GM21360 (cell line): ENCODE results near the gene EFCAB9.

ENCODE experiments used
- ATAC-seq: cut with Tn5 transposase; IDR thresholded peaks from one replicate; pipeline ENCODE4 v1.9.1; 2021; ENCODE audit warnings: mild to moderate bottlenecking, moderate library complexity; ENCODE audit not compliant: unreplicated experiment

EFCAB9 gene

GRCh38 chr5:172235827-172236736, 42.1 kb downstream of the EFCAB9 start:
- ATAC-seq: no peak

DNA sequence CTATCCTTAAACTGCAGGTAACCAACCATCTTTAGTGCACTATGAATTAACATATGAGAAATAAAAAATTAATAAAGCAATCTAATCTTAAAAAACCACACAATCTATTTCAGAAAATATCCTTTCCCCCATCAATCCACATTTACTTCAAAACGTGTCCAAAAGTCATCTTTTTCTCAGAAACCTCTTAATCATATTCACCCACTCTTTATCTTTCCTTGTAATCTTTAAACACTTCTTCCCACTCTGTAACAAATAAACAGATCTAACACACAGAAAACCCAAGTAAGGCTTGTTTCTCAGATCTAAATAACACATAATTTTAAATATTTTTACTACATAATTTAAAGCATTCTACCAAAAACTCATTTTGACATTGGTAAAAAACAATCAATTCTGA, 44.4 kb downstream of the EFCAB9 start:
- no peak for ATAC-seq

GRCh38 chr5:172243302-172243701, 49.3 kb downstream of the EFCAB9 start:
- ATAC-seq: no peak

- no peak for ATAC-seq
Measured at GRCh38 chr5:172245046-172245445, 51.1 kb downstream of the EFCAB9 start.

- no peak for ATAC-seq
Measured at GRCh38 chr5:172245703-172246125, 51.7 kb downstream of the EFCAB9 start.

DNA sequence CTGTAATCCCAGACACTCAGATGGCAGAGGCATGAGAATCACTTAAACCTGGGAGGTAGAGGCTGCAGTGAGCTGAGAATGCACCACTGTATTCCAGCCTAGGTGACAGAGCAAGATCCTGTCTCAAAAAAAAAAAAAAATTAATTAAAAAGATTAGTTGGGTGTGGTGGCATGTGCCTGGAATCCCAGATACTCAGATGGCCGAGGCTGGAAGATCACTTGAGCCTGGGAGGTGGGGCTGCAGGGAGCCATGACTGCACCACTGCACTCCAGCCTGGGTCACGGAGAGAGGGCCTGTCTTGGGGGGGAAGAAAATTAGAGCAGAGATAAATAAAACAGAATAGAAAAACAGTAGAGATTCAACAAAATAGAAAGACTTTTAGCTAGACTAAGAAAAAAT, 54.7 kb downstream of the EFCAB9 start:
- no peak for ATAC-seq

GRCh38 chr5:172251419-172251818, 57.4 kb downstream of the EFCAB9 start:
- no peak for ATAC-seq

DNA sequence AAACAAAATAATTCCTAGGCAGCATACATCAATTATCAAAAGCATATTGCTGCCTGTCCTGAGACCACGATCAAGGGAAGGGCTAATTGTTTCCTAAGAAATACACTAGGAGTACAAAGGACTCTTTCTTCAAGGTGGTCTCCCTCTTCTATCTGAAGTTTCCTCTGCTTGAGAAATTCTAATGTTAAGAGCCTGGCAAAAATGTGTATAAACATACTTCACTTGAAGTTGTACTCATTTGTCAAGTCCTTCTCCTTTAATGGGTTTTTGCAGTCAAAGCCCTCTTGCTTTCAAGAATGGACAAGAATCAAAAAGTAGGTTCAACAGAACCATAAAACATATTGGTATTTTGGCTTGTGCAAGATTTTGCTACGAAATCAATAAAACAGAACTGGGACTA, 58.5 kb downstream of the EFCAB9 start:
- ATAC-seq: no peak
